Endodermal cell (in vitro differentiated cells): ENCODE data around the gene NPBWR2. TPM values are rescaled to one million over a fixed set of nuclear protein-coding genes. Genes with fewer than 3 reads are reported as not detected.

Source experiments
- DNase-seq: peaks from one replicate; pipeline ENCODE4 v3.0.0-alpha.2; 2017
- H3K27ac ChIP-seq: 2 replicates; pipeline ENCODE4 v1.5.1; 2013; ENCODE audit warnings: mild to moderate bottlenecking, low read depth, low read length, moderate library complexity
- H3K27me3 ChIP-seq: 2 replicates; pipeline ENCODE4 v1.6.1; 2013; ENCODE audit warnings: mild to moderate bottlenecking, low read length, moderate library complexity; ENCODE audit not compliant: insufficient read depth, control insufficient read depth, poor library complexity, severe bottlenecking
- H3K36me3 ChIP-seq: 2 replicates; pipeline ENCODE4 v1.7.0; 2013; ENCODE audit warnings: mild to moderate bottlenecking, low read length, moderate library complexity; ENCODE audit not compliant: control insufficient read depth, insufficient read depth
- H3K4me1 ChIP-seq: one replicate; pipeline ENCODE4 v1.7.0; 2013; ENCODE audit warnings: low read length; ENCODE audit not compliant: control insufficient read depth, insufficient read depth
- H3K4me3 ChIP-seq: 2 replicates; pipeline ENCODE4 v1.5.1; 2013; ENCODE audit warnings: mild to moderate bottlenecking, low read length, moderate library complexity
- H3K9ac ChIP-seq: 2 replicates; pipeline ENCODE4 v1.6.1; 2013; ENCODE audit warnings: mild to moderate bottlenecking, low read length, moderate library complexity; ENCODE audit not compliant: poor library complexity, severe bottlenecking; ENCODE audit errors: extremely low read depth
- H3K9me3 ChIP-seq: 2 replicates; pipeline ENCODE4 v1.6.1; 2013; ENCODE audit warnings: mild to moderate bottlenecking, low read length, moderate library complexity; ENCODE audit not compliant: control insufficient read depth
- H3K27ac Mint-ChIP-seq: 2 replicates; pipeline ENCODE4 v1.8.0; 2020; ENCODE audit warnings: mixed read lengths
- H3K27me3 Mint-ChIP-seq: 2 replicates; pipeline ENCODE4 v1.8.0; 2021; ENCODE audit warnings: mild to moderate bottlenecking, mixed read lengths; ENCODE audit not compliant: insufficient read depth
- H3K36me3 Mint-ChIP-seq: 2 replicates; pipeline ENCODE4 v1.8.0; 2020; ENCODE audit warnings: low read depth, mixed read lengths
- H3K4me1 Mint-ChIP-seq: 2 replicates; pipeline ENCODE4 v1.8.0; 2020; ENCODE audit warnings: mixed read lengths
- H3K4me3 Mint-ChIP-seq: 2 replicates; pipeline ENCODE4 v1.8.0; 2020; ENCODE audit warnings: mild to moderate bottlenecking, moderate library complexity, mixed read lengths
- H3K9me3 Mint-ChIP-seq: 2 replicates; pipeline ENCODE4 v1.8.0; 2020; ENCODE audit warnings: mild to moderate bottlenecking, mixed read lengths
- CTCF ChIP-seq: fragments of 200-600 bp; sonication (generic); conservative IDR thresholded peaks from 2 replicates; pipeline ENCODE4 v1.5.0; 2021; ENCODE audit warnings: antibody characterized with exemption, mild to moderate bottlenecking
- WGBS, 2 experiments: methylation state at CpG; one replicate each; pipeline versions ENCODE4 v1.1.5 to v1.1.7; 2013; ENCODE audit warnings: missing lambda C conversion rate in 2 of 2, mixed read lengths in 1 of 2; ENCODE audit not compliant: insufficient coverage in 1 of 2, insufficient read length in 1 of 2; 5-methylcytosine and 5-hydroxymethylcytosine counted together
- long read RNA-seq, 4 experiments: library from polyadenylated mRNA in 2 of 4; library from RNA in 1 of 4; library from capped mRNA in 1 of 4; stranded (forward) in 3 of 4; unstranded in 1 of 4; transcript quantifications; one replicate each; pipeline ENCODE4 v2.0.0, GENCODE V29; 2020 to 2021; ENCODE audit warnings: inconsistent platforms in 1 of 4
- polyA plus RNA-seq, 2 experiments: library from polyadenylated mRNA; stranded (reverse); fragments of 50-300 nt; gene quantifications; one replicate each; pipeline ENCODE4 v1.2.3, GENCODE V29; 2013
- total RNA-seq, 2 donors: library from RNA; stranded (reverse); fragmentation: NEBNext Ultra II Directional in 1 of 2; extraction: Animal tissue kit (Norgen Biotek cat#: 25700) in 1 of 2; gene quantifications; 2 replicates in 1 of 2; 3 replicates in 1 of 2; pipeline ENCODE4 v1.2.1, GENCODE V29; 2021

NPBWR2 gene
- not detected for total RNA-seq
- not detected for polyA plus RNA-seq (2013, experiment 1 of 2)
- polyA plus RNA-seq (2013, experiment 2 of 2): not detected
- long read RNA-seq, experiment 1: 0 reads
- long read RNA-seq, experiment 2: 0 reads
- long read RNA-seq, experiment 3: 0 reads
- long read RNA-seq, experiment 4: 0 reads

DNA sequence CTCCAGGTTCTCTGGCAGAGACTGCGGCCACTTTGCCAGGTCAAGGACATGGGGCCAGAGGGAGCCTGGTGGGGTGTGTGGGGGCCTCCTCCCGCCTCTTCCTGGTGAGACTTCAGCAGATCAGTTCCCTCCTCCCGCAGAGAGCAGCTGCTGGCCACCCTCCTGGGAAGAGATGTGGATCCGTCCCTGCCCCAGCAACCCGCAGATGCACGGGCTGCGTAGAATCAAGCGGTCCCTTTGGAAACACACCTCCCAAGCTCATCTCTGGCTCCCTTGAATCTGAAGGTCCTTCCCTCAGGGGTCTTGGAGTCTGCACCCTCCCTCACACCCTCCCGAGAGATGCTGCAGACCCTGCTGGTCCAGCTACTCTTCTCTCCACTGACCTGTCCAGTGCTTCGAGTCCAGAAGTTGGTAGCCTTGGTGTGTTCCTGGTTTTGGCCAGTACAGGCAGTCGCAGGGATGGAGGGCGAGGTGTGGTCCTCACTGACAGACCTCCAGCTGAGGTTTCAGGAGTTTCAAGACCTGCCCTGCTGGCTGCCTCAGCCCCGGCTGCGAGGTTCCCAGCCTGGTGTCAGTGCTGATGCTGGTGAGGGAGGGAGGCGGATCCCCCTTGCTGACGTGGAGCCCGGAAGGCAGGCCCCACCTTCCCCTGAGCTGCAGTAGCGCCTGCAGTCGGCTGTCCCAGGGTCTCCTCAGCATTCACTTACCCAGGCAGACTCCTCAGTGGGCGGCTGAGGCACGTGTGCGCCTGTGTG is at the start of gene NPBWR2:
NPBWR2 (minus strand) TSS at position 585 of the 755 bp plus-strand sequence. CDS start 734 bp downstream, outside the sequence.
- no peak within 1 kb of the TSS for H3K9ac ChIP-seq
- peaks cover 14% of the 10 kb centered on the region for H3K27me3 ChIP-seq
- H3K4me1 ChIP-seq: no peaks in the 10 kb centered on the region
- H3K36me3 ChIP-seq: no peaks in the 10 kb centered on the region
- no peaks in the 10 kb centered on the region for H3K9me3 ChIP-seq
- peak; percentile 72 for DNase-seq
- no peak for TF ChIP-seq CTCF
- H3K27ac Mint-ChIP-seq: no peak within 1 kb of the TSS
- peaks cover 15% of the 10 kb centered on the region for H3K27me3 Mint-ChIP-seq
- no peaks in the 10 kb centered on the region for H3K4me1 Mint-ChIP-seq
- 82% methylated on average over 21 to 22 of the region's 22 CpGs for WGBS, 2 experiments
- no peaks in the 10 kb centered on the region for H3K36me3 Mint-ChIP-seq
- no peak within 1 kb of the TSS for H3K4me3 ChIP-seq
- H3K9me3 Mint-ChIP-seq: no peaks in the 10 kb centered on the region
- H3K27ac ChIP-seq: no peak within 1 kb of the TSS
- H3K4me3 Mint-ChIP-seq: no peak within 1 kb of the TSS

DNA sequence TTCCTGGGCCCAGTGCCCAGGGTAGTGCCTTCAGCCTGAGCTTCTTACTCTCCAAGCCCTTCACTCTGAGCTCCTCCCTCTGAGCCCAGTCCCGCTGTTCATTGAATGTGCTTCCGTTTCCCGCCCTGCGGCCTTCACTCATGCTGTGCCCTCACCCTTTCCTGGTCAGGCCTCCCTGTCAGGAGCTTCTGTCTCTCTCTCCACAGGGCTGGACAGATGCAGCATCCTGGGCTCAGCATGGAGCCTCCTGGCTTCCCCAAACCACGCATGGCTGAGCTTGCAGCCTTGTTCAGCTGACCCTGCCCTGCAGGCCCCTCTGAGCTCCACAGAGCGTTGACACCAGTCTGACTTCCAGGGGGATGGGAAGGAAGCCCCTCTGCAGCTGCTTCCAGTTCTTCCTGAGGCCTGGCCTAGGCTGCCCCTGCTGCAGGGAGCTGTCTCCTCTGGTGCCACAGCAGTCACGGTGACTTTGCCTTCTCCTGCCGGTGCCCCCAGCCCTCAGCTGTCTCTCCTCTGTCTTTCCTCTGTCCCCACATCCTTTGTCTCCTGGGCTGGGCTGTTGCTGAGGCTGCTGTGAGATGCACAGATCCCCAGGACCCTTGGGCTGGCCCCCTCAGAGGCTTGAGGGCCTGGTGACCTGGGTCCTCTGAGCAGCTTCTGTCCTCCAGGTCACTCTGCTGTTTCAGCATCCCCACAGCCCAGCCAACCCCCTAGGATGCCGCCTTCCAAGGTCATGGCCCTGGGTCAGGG is 48.9 kb upstream of the NPBWR2 start:
- no peak overlapping the region for H3K4me3 Mint-ChIP-seq
- no peaks in the 10 kb centered on the region for H3K27me3 ChIP-seq
- DNase-seq: no peak
- no peaks in the 10 kb centered on the region for H3K9me3 ChIP-seq
- 71 to 83% methylated on average over 5 to 9 of the region's 9 CpGs for WGBS, 2 experiments
- H3K9me3 Mint-ChIP-seq: no peaks in the 10 kb centered on the region
- H3K4me3 ChIP-seq: no peak overlapping the region
- no peaks in the 10 kb centered on the region for H3K36me3 ChIP-seq
- H3K4me1 ChIP-seq: peaks cover 4% of the 10 kb centered on the region
- no peak overlapping the region for H3K9ac ChIP-seq
- H3K27me3 Mint-ChIP-seq: peaks cover 3% of the 10 kb centered on the region
- H3K27ac Mint-ChIP-seq: no peak overlapping the region
- TF ChIP-seq CTCF: no peak
- peak overlapping the region; percentile 82 for H3K27ac ChIP-seq
- H3K4me1 Mint-ChIP-seq: peaks cover 30% of the 10 kb centered on the region
- H3K36me3 Mint-ChIP-seq: no peaks in the 10 kb centered on the region

- no peaks in the 10 kb centered on the region for H3K9me3 ChIP-seq
- WGBS, 2 experiments: 90 to 91% methylated on average over 21 to 22 of the region's 22 CpGs
- no peaks in the 10 kb centered on the region for H3K36me3 Mint-ChIP-seq
- H3K27ac ChIP-seq: peak overlapping the region; percentile 86
- H3K9ac ChIP-seq: no peak overlapping the region
- peaks cover 4% of the 10 kb centered on the region for H3K4me1 ChIP-seq
- no peak for TF ChIP-seq CTCF
- H3K36me3 ChIP-seq: no peaks in the 10 kb centered on the region
- no peaks in the 10 kb centered on the region for H3K27me3 Mint-ChIP-seq
- no peaks in the 10 kb centered on the region for H3K27me3 ChIP-seq
- no peak overlapping the region for H3K4me3 ChIP-seq
- H3K4me1 Mint-ChIP-seq: peaks cover 22% of the 10 kb centered on the region
- no peak overlapping the region for H3K27ac Mint-ChIP-seq
- DNase-seq: no peak
- no peak overlapping the region for H3K4me3 Mint-ChIP-seq
- H3K9me3 Mint-ChIP-seq: no peaks in the 10 kb centered on the region
Measured at GRCh38 chr20:64155258-64156135, 48.1 kb upstream of the NPBWR2 start.
